ENCODE results near the gene SORCS2.

DNA sequence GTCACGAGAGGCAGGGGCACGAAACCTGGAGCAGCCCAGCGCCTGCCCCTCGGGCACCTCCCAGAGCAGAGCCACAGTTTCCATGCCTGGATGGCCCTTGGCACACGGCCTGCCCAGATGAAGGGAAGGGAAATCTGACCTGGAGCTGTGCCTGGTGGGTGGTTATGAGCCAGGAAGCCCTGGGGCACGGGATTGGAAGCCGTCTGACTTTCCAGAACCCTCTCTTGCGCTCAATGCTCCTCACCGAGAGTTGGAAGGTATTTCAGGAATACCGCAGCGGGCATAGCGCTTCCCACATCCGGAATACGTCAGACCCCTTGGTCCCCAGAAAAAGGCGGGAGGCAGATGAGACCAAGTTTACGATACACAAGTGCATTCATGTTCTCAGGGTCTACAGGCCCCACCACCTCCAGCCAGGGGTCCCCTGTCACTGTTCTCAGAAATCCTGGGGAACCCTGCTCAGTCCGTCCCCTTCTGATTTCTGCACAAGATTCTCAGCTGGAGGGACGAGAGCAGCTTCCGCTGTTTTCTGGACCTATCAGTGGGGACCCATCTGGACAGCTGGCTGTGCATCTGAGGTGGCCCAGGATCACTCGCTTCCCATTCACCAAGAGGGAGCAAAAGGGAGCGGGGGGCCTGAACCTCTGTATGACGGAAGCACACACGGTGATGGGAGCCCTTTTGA is 574.5 kb downstream of the SORCS2 start:
- TF ChIP-seq, protein P1, sequence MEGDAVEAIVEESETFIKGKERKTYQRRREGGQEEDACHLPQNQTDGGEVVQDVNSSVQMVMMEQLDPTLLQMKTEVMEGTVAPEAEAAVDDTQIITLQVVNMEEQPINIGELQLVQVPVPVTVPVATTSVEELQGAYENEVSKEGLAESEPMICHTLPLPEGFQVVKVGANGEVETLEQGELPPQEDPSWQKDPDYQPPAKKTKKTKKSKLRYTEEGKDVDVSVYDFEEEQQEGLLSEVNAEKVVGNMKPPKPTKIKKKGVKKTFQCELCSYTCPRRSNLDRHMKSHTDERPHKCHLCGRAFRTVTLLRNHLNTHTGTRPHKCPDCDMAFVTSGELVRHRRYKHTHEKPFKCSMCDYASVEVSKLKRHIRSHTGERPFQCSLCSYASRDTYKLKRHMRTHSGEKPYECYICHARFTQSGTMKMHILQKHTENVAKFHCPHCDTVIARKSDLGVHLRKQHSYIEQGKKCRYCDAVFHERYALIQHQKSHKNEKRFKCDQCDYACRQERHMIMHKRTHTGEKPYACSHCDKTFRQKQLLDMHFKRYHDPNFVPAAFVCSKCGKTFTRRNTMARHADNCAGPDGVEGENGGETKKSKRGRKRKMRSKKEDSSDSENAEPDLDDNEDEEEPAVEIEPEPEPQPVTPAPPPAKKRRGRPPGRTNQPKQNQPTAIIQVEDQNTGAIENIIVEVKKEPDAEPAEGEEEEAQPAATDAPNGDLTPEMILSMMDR (IDR thresholded peaks at IDR 0.05): no peak
- TF ChIP-seq POLR2A (IDR thresholded peaks at IDR 0.05): no peak
